GM23338 (cell line): Measurements from ENCODE around the gene SMARCA2. TPM values are rescaled to one million over a fixed set of nuclear protein-coding genes. Genes with fewer than 3 reads are reported as not detected.

Experiments used
- ATAC-seq: fragments of 200-7000 bp; cut with Tn5 transposase; 3 replicates; pipeline ENCODE4 v1.9.1; 2020
- DNase-seq: peaks from one replicate; pipeline ENCODE4 v3.0.0-alpha.2; 2015; ENCODE audit warnings: low spot score
- H2AFZ ChIP-seq: fragments of 200-600 bp; sonication (generic); 2 replicates; pipeline ENCODE4 v1.8.0; 2016; ENCODE audit warnings: antibody characterized with exemption, mild to moderate bottlenecking, moderate library complexity
- H3F3A ChIP-seq: fragments of 200-600 bp; sonication (generic); replicated peaks from 2 replicates; pipeline ENCODE4 v1.8.0; 2017; ENCODE audit warnings: antibody characterized with exemption, mixed run types, low read depth
- H3K27ac ChIP-seq: fragments of 200-600 bp; sonication (generic); 2 replicates; pipeline ENCODE4 v1.6.1; 2016; ENCODE audit warnings: low read depth
- H3K27me3 ChIP-seq: fragments of 200-600 bp; sonication (generic); 2 replicates; pipeline ENCODE4 v1.8.0; 2016; ENCODE audit warnings: mild to moderate bottlenecking, mixed run types, moderate library complexity; ENCODE audit not compliant: insufficient read depth
- H3K36me3 ChIP-seq: fragments of 200-600 bp; sonication (generic); 2 replicates; pipeline ENCODE4 v1.8.0; 2016; ENCODE audit warnings: mild to moderate bottlenecking; ENCODE audit not compliant: insufficient read depth
- H3K4me1 ChIP-seq: fragments of 200-600 bp; sonication (generic); 2 replicates; pipeline ENCODE4 v1.8.0; 2016; ENCODE audit warnings: mild to moderate bottlenecking, moderate library complexity; ENCODE audit not compliant: insufficient read depth
- H3K4me2 ChIP-seq: fragments of 200-600 bp; sonication (generic); 2 replicates; pipeline ENCODE4 v1.7.1; 2017; ENCODE audit warnings: mixed run types
- H3K4me3 ChIP-seq: fragments of 200-600 bp; sonication (generic); 2 replicates; pipeline ENCODE4 v1.6.1; 2016; ENCODE audit warnings: mixed run types
- H3K79me2 ChIP-seq: fragments of 200-600 bp; sonication (generic); replicated peaks from 2 replicates; pipeline ENCODE4 v1.8.0; 2017; ENCODE audit warnings: mild to moderate bottlenecking; ENCODE audit not compliant: insufficient read depth
- H3K9me2 ChIP-seq: fragments of 200-600 bp; sonication (generic); 2 replicates; pipeline ENCODE4 v1.8.0; 2017; ENCODE audit not compliant: insufficient read depth
- H4K20me1 ChIP-seq: fragments of 200-600 bp; sonication (generic); replicated peaks from 2 replicates; pipeline ENCODE4 v1.8.0; 2017; ENCODE audit warnings: mild to moderate bottlenecking; ENCODE audit not compliant: insufficient read depth
- H3K27ac Mint-ChIP-seq: 2 replicates; pipeline ENCODE4 v1.8.0; 2020; ENCODE audit warnings: inconsistent platforms, mild to moderate bottlenecking, moderate library complexity, mixed read lengths
- H3K27me3 Mint-ChIP-seq: 3 replicates; pipeline ENCODE4 v1.8.0; 2022; ENCODE audit warnings: low read depth, mild to moderate bottlenecking, moderate library complexity, mixed read lengths, inconsistent platforms; ENCODE audit not compliant: insufficient read depth, poor library complexity
- H3K36me3 Mint-ChIP-seq: 3 replicates; pipeline ENCODE4 v1.8.0; 2021; ENCODE audit warnings: low read depth, mild to moderate bottlenecking, inconsistent platforms, moderate library complexity, mixed read lengths
- H3K4me1 Mint-ChIP-seq: 3 replicates; pipeline ENCODE4 v1.8.0; 2020; ENCODE audit warnings: mild to moderate bottlenecking, inconsistent platforms, mixed read lengths
- H3K4me3 Mint-ChIP-seq: 3 replicates; pipeline ENCODE4 v1.8.0; 2021; ENCODE audit warnings: moderate library complexity, mild to moderate bottlenecking, inconsistent platforms, mixed read lengths
- H3K9me3 Mint-ChIP-seq: 3 replicates; pipeline ENCODE4 v1.8.0; 2020; ENCODE audit warnings: moderate library complexity, mild to moderate bottlenecking, inconsistent platforms, mixed read lengths
- CREB1 ChIP-seq: fragments of 250-450 bp; sonication (Bioruptor Pico); IDR thresholded peaks from 2 replicates; pipeline ENCODE4 v1.5.0; 2020; ENCODE audit warnings: low read depth, mild to moderate bottlenecking, moderate library complexity
- CTCF ChIP-seq, 2 experiments: fragments of 200-600 bp in 1 of 2; sonication (generic) in 1 of 2; conservative IDR thresholded peaks; 2 replicates each; pipeline versions ENCODE4 v1.5.1 to v1.6.1; 2016 to 2017; ENCODE audit warnings: antibody characterized with exemption in 2 of 2, low read depth in 2 of 2, mild to moderate bottlenecking in 2 of 2, moderate library complexity in 1 of 2
- EZH2phosphoT487 ChIP-seq: fragments of 200-600 bp; sonication (generic); IDR thresholded peaks from one replicate; pipeline ENCODE4 v1.8.1; 2018; ENCODE audit warnings: antibody characterized with exemption; ENCODE audit not compliant: unreplicated experiment
- JUNB ChIP-seq: IDR thresholded peaks from one replicate; pipeline ENCODE4 v1.6.1; 2016; ENCODE audit warnings: antibody characterized with exemption; ENCODE audit not compliant: unreplicated experiment
- POLR2AphosphoS5 ChIP-seq: IDR thresholded peaks from 2 replicates; pipeline ENCODE4 v1.6.1; 2016; ENCODE audit warnings: antibody characterized with exemption, low read depth
- REST ChIP-seq: IDR thresholded peaks from one replicate; pipeline ENCODE4 v1.6.1; 2018; ENCODE audit warnings: antibody characterized with exemption; ENCODE audit not compliant: unreplicated experiment
- STAT1 ChIP-seq: IDR thresholded peaks from one replicate; pipeline ENCODE4 v1.6.1; 2016; ENCODE audit warnings: antibody characterized with exemption; ENCODE audit not compliant: unreplicated experiment
- ZNF114 ChIP-seq: fragments of 250-450 bp; sonication (Bioruptor Pico); IDR thresholded peaks from 2 replicates; pipeline ENCODE4 v1.5.0; 2020; ENCODE audit warnings: mild to moderate bottlenecking, moderate library complexity
- ZNF331 ChIP-seq: fragments of 250-450 bp; sonication (Bioruptor Pico); IDR thresholded peaks from 2 replicates; pipeline ENCODE4 v1.5.0; 2020; ENCODE audit warnings: low read depth, mild to moderate bottlenecking, moderate library complexity
- polyA plus RNA-seq: library from polyadenylated mRNA; unstranded; fragments of >200 nt; fragmentation: Nextera tagmentation; extraction: Ambion mirVana; gene quantifications from 2 replicates; pipeline ENCODE4 v1.2.1, GENCODE V29; 2016
- total RNA-seq: library from RNA; depleted of rRNA; stranded (reverse); fragments of >200 nt; shearing (Covaris generic); gene quantifications from 2 replicates; pipeline ENCODE4 v1.2.3, GENCODE V29; 2014

The SMARCA2 gene
- total and polyA plus RNA-seq, 2 experiments from 2014 or later: 21.7 to 21.9 TPM

- TF ChIP-seq REST (no peak), STAT1 (no peak), CREB1 (CRISPR knock-in tag) (no peak), POLR2AphosphoS5 (no peak), EZH2phosphoT487 (no peak)
Observed at GRCh38 chr9:2151171-2151570, 136.0 kb downstream of the SMARCA2 start (continued).

- peaks cover 15% of the 10 kb centered on the region for H3K4me1 ChIP-seq
- H4K20me1 ChIP-seq: no peaks in the 10 kb centered on the region
- H2AFZ ChIP-seq: no peak overlapping the region
- DNase-seq (no peak), ATAC-seq (no peak)
- H3K79me2 ChIP-seq: no peaks in the 10 kb centered on the region
- H3K4me2 ChIP-seq: no peak overlapping the region
- Mint-ChIP-seq H3K27me3 (no peaks in the 10 kb centered on the region), H3K4me1 (peaks cover 21% of the 10 kb centered on the region), H3K4me3 (no peak overlapping the region), H3K27ac (no peak overlapping the region), H3K36me3 (peaks cover 8% of the 10 kb centered on the region), H3K9me3 (peaks cover 4% of the 10 kb centered on the region; the same call in 1 of the 3 replicates)
- H3K36me3 ChIP-seq: no peaks in the 10 kb centered on the region; the same call in 1 of the 2 replicates
- 0 out of 2 replicates have a peak, but pooled peaks cover 7% of the 10 kb centered on the region for H3K9me2 ChIP-seq
- no peaks in the 10 kb centered on the region for H3K27me3 ChIP-seq
- H3K4me3 ChIP-seq: no peak overlapping the region
- no peaks in the 10 kb centered on the region for H3F3A ChIP-seq
- H3K27ac ChIP-seq: no peak overlapping the region
- TF ChIP-seq JUNB (no peak), CREB1 (CRISPR knock-in tag) (no peak), ZNF331 (CRISPR knock-in tag) (no peak), ZNF114 (no peak), REST (no peak), EZH2phosphoT487 (no peak), STAT1 (no peak), CTCF (conservative IDR thresholded peaks at IDR 0.05; ENCODE audit: low read depth in 2 of 2) (no peak), POLR2AphosphoS5 (no peak)
Observed at GRCh38 chr9:2152966-2153629, 138.0 kb downstream of the SMARCA2 start.
